SK-N-SH (cell line): Measurements from ENCODE around the gene MNT. TPM values are rescaled to one million over a fixed set of nuclear protein-coding genes. Genes with fewer than 3 reads are reported as not detected.
A peak's percentile ranks its signal among the peaks of the same experiment; 100 is the strongest.

Source experiments
- CTCF ChIA-PET: fragments of 300-600, 350-600 bp; formaldehyde crosslinking; extraction: SDS; loops from one replicate; lab custom pipeline; 2021; lab: Yijun Ruan, JAX
- POLR2A ChIA-PET: fragments of 350-600 bp; sonication (Branson Sonifier 250); formaldehyde crosslinking; extraction: SDS; loops from one replicate; lab custom pipeline; 2020; ENCODE audit warnings: antibody characterized with exemption, inconsistent platforms; lab: Yijun Ruan, JAX
- DNase-seq: peaks from one replicate; pipeline ENCODE4 v3.0.0; 2012
- H2AFZ ChIP-seq: fragments of 200-600 bp; sonication (generic); 2 replicates; pipeline ENCODE4 v1.8.1; 2016; ENCODE audit warnings: antibody characterized with exemption, mild to moderate bottlenecking, low read depth
- H3F3A ChIP-seq: fragments of 200-600 bp; sonication (generic); replicated peaks from 2 replicates; pipeline ENCODE3; 2016; ENCODE audit warnings: antibody characterized with exemption, mild to moderate bottlenecking; ENCODE audit not compliant: insufficient read depth
- H3K27ac ChIP-seq, 2 experiments: fragments of 200-500 bp in 1 of 2; fragments of 200-600 bp in 1 of 2; sonication (Bioruptor generic) in 1 of 2; sonication (generic), shearing (Covaris generic) in 1 of 2; 2 replicates each; pipeline versions ENCODE4 v1.5.1 to v1.6.1; 2014 to 2016; ENCODE audit warnings: low read depth in 2 of 2, inconsistent platforms in 1 of 2, low read length in 1 of 2, mild to moderate bottlenecking in 1 of 2, mixed read lengths in 1 of 2
- H3K27me3 ChIP-seq: fragments of 200-600 bp; sonication (generic), shearing (Covaris generic); 2 replicates; pipeline ENCODE4 v1.6.1; 2016; ENCODE audit warnings: mixed run types; ENCODE audit not compliant: insufficient read depth
- H3K36me3 ChIP-seq, 2 experiments: fragments of 200-500 bp in 1 of 2; fragments of 200-600 bp in 1 of 2; sonication (Bioruptor generic) in 1 of 2; sonication (generic) in 1 of 2; replicated peaks in 1 of 2; 2 replicates each; pipeline versions ENCODE3 to v1.5.1; 2014 to 2016; ENCODE audit warnings: low read length in 1 of 2, mild to moderate bottlenecking in 1 of 2; ENCODE audit not compliant: insufficient read depth in 2 of 2, control insufficient read depth in 1 of 2
- H3K4me1 ChIP-seq, 2 experiments: fragments of 200-500 bp in 1 of 2; fragments of 200-600 bp in 1 of 2; sonication (Bioruptor generic) in 1 of 2; sonication (generic), shearing (Covaris generic) in 1 of 2; 2 replicates each; pipeline versions ENCODE4 v1.5.1 to v1.6.1; 2014 to 2016; ENCODE audit warnings: low read depth in 1 of 2, low read length in 1 of 2, mixed run types in 1 of 2; ENCODE audit not compliant: insufficient read depth in 2 of 2, control insufficient read depth in 1 of 2
- H3K4me2 ChIP-seq: fragments of 200-600 bp; sonication (generic), shearing (Covaris generic); 2 replicates; pipeline ENCODE4 v1.6.1; 2017; ENCODE audit warnings: mixed run types
- H3K4me3 ChIP-seq, 2 experiments: fragments of 200-500 bp in 1 of 2; fragments of 200-600 bp in 1 of 2; sonication (Bioruptor generic) in 1 of 2; sonication (generic), shearing (Covaris generic) in 1 of 2; 2 replicates each; pipeline versions ENCODE4 v1.5.1 to v1.8.1; 2014 to 2016; ENCODE audit warnings: low read depth in 2 of 2, inconsistent platforms in 1 of 2, low read length in 1 of 2, mild to moderate bottlenecking in 1 of 2, mixed read lengths in 1 of 2, moderate library complexity in 1 of 2
- H3K79me2 ChIP-seq: fragments of 200-600 bp; sonication (generic); 2 replicates; pipeline ENCODE4 v1.8.1; 2017; ENCODE audit warnings: mild to moderate bottlenecking; ENCODE audit not compliant: insufficient read depth
- H3K9ac ChIP-seq: fragments of 200-600 bp; sonication (generic); 2 replicates; pipeline ENCODE4 v1.6.1; 2017; ENCODE audit warnings: mixed run types
- H3K9me2 ChIP-seq: fragments of 200-600 bp; sonication (generic); 2 replicates; pipeline ENCODE4 v1.6.1; 2017; ENCODE audit warnings: mixed run types
- H3K9me3 ChIP-seq: fragments of 200-600 bp; sonication (generic); 2 replicates; pipeline ENCODE4 v1.6.1; 2017; ENCODE audit warnings: mixed run types, mild to moderate bottlenecking, moderate library complexity
- H4K20me1 ChIP-seq: fragments of 200-600 bp; sonication (generic); 2 replicates; pipeline ENCODE4 v1.6.1; 2017; ENCODE audit warnings: mild to moderate bottlenecking, mixed run types; ENCODE audit not compliant: insufficient read depth
- CTCF ChIP-seq: fragments of 200-600 bp; sonication (generic); IDR thresholded peaks from 2 replicates; pipeline ENCODE4 v1.6.1; 2017; ENCODE audit warnings: antibody characterized with exemption, mild to moderate bottlenecking, moderate library complexity
- GATA2 ChIP-seq: sonication (generic); formaldehyde crosslinking; IDR thresholded peaks from 2 replicates; pipeline ENCODE4 v1.5.0; 2020; ENCODE audit warnings: mild to moderate bottlenecking, missing genetic modification reagents
- MAX ChIP-seq: IDR thresholded peaks from 2 replicates; pipeline ENCODE4 v1.4.0; 2012; ENCODE audit warnings: low read depth
- NFIC ChIP-seq: IDR thresholded peaks from 2 replicates; pipeline ENCODE4 v1.4.0; 2012; ENCODE audit warnings: borderline replicate concordance
- PBX3 ChIP-seq: IDR thresholded peaks from 2 replicates; pipeline ENCODE4; 2012
- SMC3 ChIP-seq: IDR thresholded peaks from 2 replicates; pipeline ENCODE4 v1.6.1; 2012; ENCODE audit warnings: low read depth, low read length, improper control_type of control experiment
- TAF1 ChIP-seq: IDR thresholded peaks from 2 replicates; pipeline ENCODE4 v1.6.1; 2012; ENCODE audit warnings: low read depth, mild to moderate bottlenecking, low read length, moderate library complexity, borderline replicate concordance
- WGBS: methylation state at CpG from one replicate; pipeline ENCODE4 v1.1.6; 2017; ENCODE audit warnings: low lambda C conversion rate; 5-methylcytosine and 5-hydroxymethylcytosine counted together
- polyA plus RNA-seq, 3 experiments: library from polyadenylated mRNA; depleted of rRNA; stranded (reverse); fragments of >200 nt; gene quantifications; 2 replicates each; pipeline ENCODE4 v1.2.3, GENCODE V29; 2012

The MNT gene
- polyA plus RNA-seq, 1 of the 3 experiments (the other 2 are of a cell fraction) = 7.1 TPM

- CTCF ChIA-PET = interaction anchor here (1.7 to 26.4 kb wide), 4 partner anchors 8 to 50 kb away, joined by 4 to 654 read pairs (median 36); partner anchors contain the start of gene MNT
Observed at GRCh38 chr17:2384439-2385127, 16.3 kb downstream of the MNT start.

More at GRCh38 chr17:2384439-2385127, 16.3 kb downstream of the MNT start:
- WGBS = 86% methylated on average over 20 of the region's 22 CpGs
- no peak overlapping the region for H3K9ac ChIP-seq
- H3K36me3 ChIP-seq = peaks cover 8 to 31% of the 10 kb centered on the region in 2 experiments
- H4K20me1 ChIP-seq = peaks cover 7% of the 10 kb centered on the region; the same call in 1 of the 2 replicates
- no peaks in the 10 kb centered on the region for H3K9me2 ChIP-seq
- peak overlapping the region in 1 of 2 experiments; percentile 45; a peak in 1 of 4 replicates for H3K27ac ChIP-seq
- H2AFZ ChIP-seq = no peak overlapping the region
- H3K4me2 ChIP-seq = no peak overlapping the region
- H3F3A ChIP-seq = peaks cover 10% of the 10 kb centered on the region
- no peak overlapping the region for H3K4me3 ChIP-seq
- no peak for TF ChIP-seq CTCF
- TF ChIP-seq GATA2 (CRISPR knock-in tag) = no peak
- TF ChIP-seq TAF1 = no peak
- no peak for TF ChIP-seq NFIC
- no peak for TF ChIP-seq SMC3
- no peak for TF ChIP-seq MAX
- no peak for TF ChIP-seq PBX3
- peaks cover 0 to 61% of the 10 kb centered on the region in 2 experiments; a peak in 1 of 4 replicates for H3K4me1 ChIP-seq
- POLR2A ChIA-PET = no interaction called here
- H3K79me2 ChIP-seq = no peaks in the 10 kb centered on the region
- H3K9me3 ChIP-seq = no peaks in the 10 kb centered on the region
- no peaks in the 10 kb centered on the region for H3K27me3 ChIP-seq
- peak; percentile 33 for DNase-seq
